Keratinocyte (primary cell): ENCODE results near the gene OR9A2. TPM values are rescaled to one million over a fixed set of nuclear protein-coding genes. Genes with fewer than 3 reads are reported as not detected.

Experiments used
- DNase-seq: peaks from one replicate; pipeline ENCODE4 v3.0.0-alpha.2; 2011; ENCODE audit warnings: low read depth, missing footprints, low spot score
- FAIRE-seq: peaks from 2 replicates; lab custom pipeline; 2011; peaks lifted over from hg19 to GRCh38; lab: Jason Lieb, UNC
- H2AFZ ChIP-seq: 2 replicates; pipeline ENCODE4 v1.6.0; 2012; ENCODE audit warnings: low read length, control low read depth, inconsistent platforms; ENCODE audit not compliant: control insufficient read depth
- H3K27ac ChIP-seq: 2 replicates; pipeline ENCODE4 v1.5.1; 2011; ENCODE audit warnings: low read length; ENCODE audit not compliant: control insufficient read depth, insufficient read depth
- H3K27me3 ChIP-seq: 3 replicates; pipeline ENCODE4 v1.6.0; 2011; ENCODE audit warnings: low read length; ENCODE audit not compliant: control insufficient read depth, insufficient read depth; ENCODE audit errors: extremely low read depth
- H3K36me3 ChIP-seq, 2 experiments: 2 replicates in 1 of 2; 3 replicates in 1 of 2; pipeline ENCODE4 v1.5.1; 2011; ENCODE audit warnings: low read length in 2 of 2, mild to moderate bottlenecking in 1 of 2; ENCODE audit not compliant: control insufficient read depth in 2 of 2, insufficient read depth in 2 of 2; ENCODE audit errors: extremely low read depth in 1 of 2
- H3K4me1 ChIP-seq: 3 replicates; pipeline ENCODE4 v1.5.1; 2011; ENCODE audit warnings: low read length; ENCODE audit not compliant: control insufficient read depth, insufficient read depth; ENCODE audit errors: extremely low read depth
- H3K4me2 ChIP-seq: 3 replicates; pipeline ENCODE4 v1.6.0; 2011; ENCODE audit warnings: low read depth, low read length; ENCODE audit not compliant: control insufficient read depth, insufficient read depth; ENCODE audit errors: extremely low read depth
- H3K4me3 ChIP-seq, 3 experiments: fragments of 200-600 bp in 1 of 3; sonication (generic) in 1 of 3; 2 replicates in 2 of 3; 3 replicates in 1 of 3; pipeline ENCODE4 v1.5.1; 2011 to 2016; ENCODE audit warnings: low read length in 3 of 3, mild to moderate bottlenecking in 3 of 3, control low read depth in 2 of 3, inconsistent platforms in 1 of 3, low read depth in 1 of 3, mixed read lengths in 1 of 3, mixed run types in 1 of 3, moderate library complexity in 1 of 3; ENCODE audit not compliant: control insufficient read depth in 2 of 3, insufficient read depth in 2 of 3; ENCODE audit errors: extremely low read depth in 1 of 3
- H3K79me2 ChIP-seq: 2 replicates; pipeline ENCODE4 v1.6.0; 2012; ENCODE audit warnings: low read length; ENCODE audit not compliant: control insufficient read depth, insufficient read depth
- H3K9ac ChIP-seq: 3 replicates; pipeline ENCODE4 v1.6.0; 2011; ENCODE audit warnings: low read length; ENCODE audit not compliant: control insufficient read depth, insufficient read depth; ENCODE audit errors: extremely low read depth
- H3K9me1 ChIP-seq: 3 replicates; pipeline ENCODE4 v1.6.0; 2011; ENCODE audit warnings: low read length; ENCODE audit not compliant: control insufficient read depth, insufficient read depth; ENCODE audit errors: extremely low read depth
- H3K9me3 ChIP-seq: 2 replicates; pipeline ENCODE4 v1.5.1; 2012; ENCODE audit warnings: low read depth, low read length; ENCODE audit not compliant: control insufficient read depth
- H4K20me1 ChIP-seq: 3 replicates; pipeline ENCODE4 v1.6.0; 2011; ENCODE audit warnings: low read length; ENCODE audit not compliant: control insufficient read depth, insufficient read depth; ENCODE audit errors: extremely low read depth
- EZH2 ChIP-seq: IDR thresholded peaks from one replicate; pipeline ENCODE4 v1.6.1; 2012; ENCODE audit warnings: inconsistent platforms, mild to moderate bottlenecking, low read length, moderate library complexity
- dilution Hi-C: fragments of 300-500 bp; cut with MboI; formaldehyde crosslinking; loops from one replicate; pipeline ENCODE4 v1.7.0; 2020; ENCODE audit warnings: low sequenced_read_pairs; ENCODE audit not compliant: extremely low pct_ligation_motif_present
- polyA plus RNA-seq, 5 experiments: library from polyadenylated mRNA; depleted of rRNA in 3 of 5; stranded (reverse) in 3 of 5; stranded (forward) in 1 of 5; unstranded in 1 of 5; fragments of >200 nt; gene quantifications; 1 replicate in 1 of 5; 2 replicates in 3 of 5; 3 replicates in 1 of 5; pipeline versions ENCODE4 v1.2.1 to v1.2.3, GENCODE V29; 2011 to 2012; ENCODE audit warnings: missing spikeins in 2 of 5, low read depth in 1 of 5, low replicate concordance in 1 of 5
- TF ChIP-seq, protein P1 (sequence below), 3 experiments: IDR thresholded peaks in 1 of 3; conservative IDR thresholded peaks in 1 of 3; optimal IDR thresholded peaks in 1 of 3; 2 replicates in 2 of 3; 3 replicates in 1 of 3; pipeline versions ENCODE3 to v1.5.1; 2011; ENCODE audit warnings: low read length in 3 of 3, mild to moderate bottlenecking in 3 of 3, moderate library complexity in 2 of 3, control low read depth in 1 of 3, inconsistent platforms in 1 of 3; ENCODE audit not compliant: insufficient read depth in 2 of 3; ENCODE audit errors: extremely low read depth in 1 of 3

OR9A2 gene
- polyA plus RNA-seq, 1 donor (not counting 4 experiments of a cell fraction or from before 2014, with no cell fraction given) = not detected

DNA sequence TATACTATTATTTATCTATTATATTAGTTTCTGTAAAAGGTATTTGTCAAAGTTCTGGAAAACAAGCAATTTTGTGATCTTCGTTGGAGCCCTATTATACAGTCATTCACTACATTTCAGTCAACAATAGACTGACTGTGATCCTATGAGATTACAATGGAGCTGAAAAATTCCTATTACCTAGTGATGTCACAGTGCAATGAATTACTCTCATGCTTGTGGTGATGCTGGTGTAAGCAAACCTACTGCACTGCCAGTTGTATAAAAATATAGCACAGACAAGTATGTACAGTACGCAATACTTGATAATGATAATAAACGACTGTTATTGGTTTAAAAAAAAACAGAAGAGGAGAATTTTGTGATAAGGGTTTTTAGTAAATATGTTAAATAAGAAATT is 46.6 kb upstream of the OR9A2 start:
- H3K27ac ChIP-seq = no peak overlapping the region
- TF ChIP-seq EZH2 = no peak
- TF ChIP-seq, protein P1, sequence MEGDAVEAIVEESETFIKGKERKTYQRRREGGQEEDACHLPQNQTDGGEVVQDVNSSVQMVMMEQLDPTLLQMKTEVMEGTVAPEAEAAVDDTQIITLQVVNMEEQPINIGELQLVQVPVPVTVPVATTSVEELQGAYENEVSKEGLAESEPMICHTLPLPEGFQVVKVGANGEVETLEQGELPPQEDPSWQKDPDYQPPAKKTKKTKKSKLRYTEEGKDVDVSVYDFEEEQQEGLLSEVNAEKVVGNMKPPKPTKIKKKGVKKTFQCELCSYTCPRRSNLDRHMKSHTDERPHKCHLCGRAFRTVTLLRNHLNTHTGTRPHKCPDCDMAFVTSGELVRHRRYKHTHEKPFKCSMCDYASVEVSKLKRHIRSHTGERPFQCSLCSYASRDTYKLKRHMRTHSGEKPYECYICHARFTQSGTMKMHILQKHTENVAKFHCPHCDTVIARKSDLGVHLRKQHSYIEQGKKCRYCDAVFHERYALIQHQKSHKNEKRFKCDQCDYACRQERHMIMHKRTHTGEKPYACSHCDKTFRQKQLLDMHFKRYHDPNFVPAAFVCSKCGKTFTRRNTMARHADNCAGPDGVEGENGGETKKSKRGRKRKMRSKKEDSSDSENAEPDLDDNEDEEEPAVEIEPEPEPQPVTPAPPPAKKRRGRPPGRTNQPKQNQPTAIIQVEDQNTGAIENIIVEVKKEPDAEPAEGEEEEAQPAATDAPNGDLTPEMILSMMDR (optimal IDR thresholded peaks at IDR 0.05 in 1 of 3, IDR thresholded peaks at IDR 0.05 in 1 of 3, conservative IDR thresholded peaks at IDR 0.05 in 1 of 3; ENCODE audit: extremely low read depth in 1 of 3, insufficient read depth in 2 of 3, low read length in 3 of 3) = no peak
- no peak overlapping the region for H3K4me2 ChIP-seq
- H3K9me3 ChIP-seq = no peaks in the 10 kb centered on the region
- H3K27me3 ChIP-seq = no peaks in the 10 kb centered on the region
- no peaks in the 10 kb centered on the region for H3K79me2 ChIP-seq
- no peak overlapping the region for H3K9ac ChIP-seq
- no peaks in the 10 kb centered on the region for H3K36me3 ChIP-seq
- FAIRE-seq (no peak), DNase-seq (no peak)
- no peak overlapping the region for H2AFZ ChIP-seq
- H3K4me1 ChIP-seq = no peaks in the 10 kb centered on the region
- no peak overlapping the region for H3K4me3 ChIP-seq
- dilution Hi-C loops = no loop called here
- no peaks in the 10 kb centered on the region for H4K20me1 ChIP-seq
- H3K9me1 ChIP-seq = no peaks in the 10 kb centered on the region

DNA sequence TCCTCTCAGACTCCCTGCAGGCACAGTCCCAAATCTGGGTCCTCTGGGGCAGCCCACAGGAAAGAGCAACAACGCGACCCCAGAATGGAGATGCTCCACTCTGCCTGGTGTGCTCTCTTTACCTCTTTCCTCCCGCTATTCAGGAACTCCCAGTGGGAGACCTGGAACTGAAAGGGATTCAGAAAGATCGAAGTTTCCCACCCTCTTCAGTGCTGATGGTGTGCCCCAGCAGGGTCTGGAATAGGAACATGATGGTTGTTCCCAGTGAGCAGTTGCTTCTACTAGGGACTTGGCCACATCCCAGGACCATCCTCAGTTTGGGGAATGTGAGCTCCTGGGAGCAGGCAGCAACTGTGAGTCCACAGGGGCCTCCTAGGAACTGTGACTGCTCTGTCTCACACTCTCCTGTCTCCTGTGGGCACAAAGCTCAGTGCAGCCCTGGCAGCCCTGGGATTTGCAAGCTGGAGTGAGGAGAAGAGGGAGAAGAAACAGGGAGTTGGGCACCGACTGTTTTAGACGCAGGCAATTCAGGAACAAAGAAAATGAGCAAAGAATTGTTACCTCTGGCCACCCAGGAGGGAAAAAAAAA is 43.1 kb upstream of the OR9A2 start:
- H3K27ac ChIP-seq = no peak overlapping the region
- H3K9me3 ChIP-seq = no peaks in the 10 kb centered on the region
- H3K27me3 ChIP-seq = no peaks in the 10 kb centered on the region
- no peaks in the 10 kb centered on the region for H3K79me2 ChIP-seq
- dilution Hi-C loops = no loop called here
- no peaks in the 10 kb centered on the region for H3K9me1 ChIP-seq
- no peak overlapping the region for H3K4me2 ChIP-seq
- no peak overlapping the region for H2AFZ ChIP-seq
- FAIRE-seq (no peak), DNase-seq (no peak)
- TF ChIP-seq EZH2 = no peak
- TF ChIP-seq, protein P1 (optimal IDR thresholded peaks at IDR 0.05 in 1 of 3, IDR thresholded peaks at IDR 0.05 in 1 of 3, conservative IDR thresholded peaks at IDR 0.05 in 1 of 3; ENCODE audit: extremely low read depth in 1 of 3, insufficient read depth in 2 of 3, low read length in 3 of 3) = no peak
- H3K36me3 ChIP-seq = no peaks in the 10 kb centered on the region
- no peaks in the 10 kb centered on the region for H3K4me1 ChIP-seq
- H3K4me3 ChIP-seq = no peak overlapping the region
- H4K20me1 ChIP-seq = no peaks in the 10 kb centered on the region
- H3K9ac ChIP-seq = no peak overlapping the region
